Right lobe of liver (tissue), 4 donors: ENCODE measurements around the gene RPTOR.

Experiments used
- POLR2A ChIP-seq: fragments of 450-650 bp; IDR thresholded peaks from one replicate; pipeline ENCODE4 v1.6.1; 2017; ENCODE audit warnings: antibody characterized with exemption, mild to moderate bottlenecking
- TF ChIP-seq, protein P1 (sequence below), 4 donors: fragments of 200-600 bp in 3 of 4; fragments of 450-650 bp in 1 of 4; IDR thresholded peaks; one replicate each; pipeline versions ENCODE4 v1.5.1 to v1.8.0; 2016 to 2022; ENCODE audit warnings: antibody characterized with exemption in 4 of 4, mild to moderate bottlenecking in 2 of 4
- donor health status: DM: no; HTN: no; CAD: no.
- donor health status: DM: no; HTN: no; CAD: no.
- donor health status: DM: no; HTN: yes; CAD: no.

- TF ChIP-seq, protein P1, sequence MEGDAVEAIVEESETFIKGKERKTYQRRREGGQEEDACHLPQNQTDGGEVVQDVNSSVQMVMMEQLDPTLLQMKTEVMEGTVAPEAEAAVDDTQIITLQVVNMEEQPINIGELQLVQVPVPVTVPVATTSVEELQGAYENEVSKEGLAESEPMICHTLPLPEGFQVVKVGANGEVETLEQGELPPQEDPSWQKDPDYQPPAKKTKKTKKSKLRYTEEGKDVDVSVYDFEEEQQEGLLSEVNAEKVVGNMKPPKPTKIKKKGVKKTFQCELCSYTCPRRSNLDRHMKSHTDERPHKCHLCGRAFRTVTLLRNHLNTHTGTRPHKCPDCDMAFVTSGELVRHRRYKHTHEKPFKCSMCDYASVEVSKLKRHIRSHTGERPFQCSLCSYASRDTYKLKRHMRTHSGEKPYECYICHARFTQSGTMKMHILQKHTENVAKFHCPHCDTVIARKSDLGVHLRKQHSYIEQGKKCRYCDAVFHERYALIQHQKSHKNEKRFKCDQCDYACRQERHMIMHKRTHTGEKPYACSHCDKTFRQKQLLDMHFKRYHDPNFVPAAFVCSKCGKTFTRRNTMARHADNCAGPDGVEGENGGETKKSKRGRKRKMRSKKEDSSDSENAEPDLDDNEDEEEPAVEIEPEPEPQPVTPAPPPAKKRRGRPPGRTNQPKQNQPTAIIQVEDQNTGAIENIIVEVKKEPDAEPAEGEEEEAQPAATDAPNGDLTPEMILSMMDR (IDR thresholded peaks at IDR 0.05) = no peak
- no peak for TF ChIP-seq POLR2A
Measured at GRCh38 chr17:80792373-80792781, 247.7 kb downstream of the RPTOR start.
